ENCODE measurements around the gene ACOX2.

ACOX2 gene

GRCh38 chr3:58536501-58537411, at the start of gene ACOX2:
ACOX2 (minus strand) TSS chr3:58537190; CDS start chr3:58535106, 2,084 bp downstream.
- no peak for DNase-seq

DNA sequence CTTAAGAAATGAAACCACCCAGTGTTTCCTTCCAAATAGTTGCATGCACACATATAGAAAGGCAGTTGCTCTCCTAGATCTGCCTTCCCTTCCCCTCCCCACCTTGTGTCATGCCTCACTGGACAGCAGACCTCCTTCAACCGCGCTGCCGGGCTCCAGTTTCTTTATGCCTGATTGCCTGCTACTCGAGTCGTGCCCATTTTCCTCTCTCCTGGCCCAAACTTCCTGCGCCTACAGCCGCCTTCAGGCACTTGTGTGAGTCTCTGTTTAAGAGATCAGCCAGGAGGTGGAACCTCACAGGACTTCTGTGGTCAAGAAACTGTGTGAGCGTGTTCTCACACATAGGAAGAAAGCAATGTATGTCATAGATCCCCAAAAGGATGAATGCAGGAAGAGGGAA, 49.0 kb upstream of the ACOX2 start:
- DNase-seq, result no peak

DNA sequence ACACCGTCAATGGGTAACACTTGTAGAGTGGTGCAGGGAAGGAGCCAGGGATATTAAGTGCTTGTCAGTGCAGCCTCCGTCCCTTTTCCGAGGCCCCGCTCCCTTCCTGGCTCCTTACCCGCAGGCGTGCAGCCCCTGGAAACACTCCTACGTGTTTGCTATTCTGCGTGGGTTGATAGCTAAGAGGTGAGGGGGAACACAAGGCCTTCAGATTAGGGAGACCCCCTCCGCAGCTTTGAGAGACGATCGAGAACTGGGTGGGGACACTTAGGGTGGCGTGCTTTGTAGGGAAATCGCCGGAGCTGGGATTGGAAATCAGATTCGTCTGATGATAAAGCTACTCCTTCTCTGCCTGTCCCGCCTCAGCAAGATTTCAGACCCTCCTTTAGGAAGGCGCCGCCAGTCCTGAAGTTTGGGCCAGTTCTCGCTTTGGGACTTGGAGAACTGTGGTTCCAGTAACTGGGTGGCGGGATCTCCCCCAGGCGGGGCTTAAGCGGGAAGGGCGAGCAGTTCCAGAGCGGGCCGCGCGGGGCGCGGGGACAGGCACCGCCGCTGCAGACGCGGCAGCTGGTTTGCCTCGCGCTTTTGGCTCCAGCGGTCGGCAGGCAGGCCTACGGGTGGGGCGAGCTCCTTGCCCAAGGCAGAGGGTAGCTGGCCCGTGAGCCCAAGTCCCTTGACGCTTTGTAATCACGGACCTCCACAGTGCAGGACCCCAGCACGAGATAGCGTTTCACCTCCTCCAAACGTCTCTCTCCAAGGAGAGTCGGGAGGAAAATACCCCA, 48.2 kb upstream of the ACOX2 start:
- DNase-seq, result peak; percentile 64

GRCh38 chr3:58584690-58585004, 47.7 kb upstream of the ACOX2 start:
- DNase-seq, result no peak

DNA sequence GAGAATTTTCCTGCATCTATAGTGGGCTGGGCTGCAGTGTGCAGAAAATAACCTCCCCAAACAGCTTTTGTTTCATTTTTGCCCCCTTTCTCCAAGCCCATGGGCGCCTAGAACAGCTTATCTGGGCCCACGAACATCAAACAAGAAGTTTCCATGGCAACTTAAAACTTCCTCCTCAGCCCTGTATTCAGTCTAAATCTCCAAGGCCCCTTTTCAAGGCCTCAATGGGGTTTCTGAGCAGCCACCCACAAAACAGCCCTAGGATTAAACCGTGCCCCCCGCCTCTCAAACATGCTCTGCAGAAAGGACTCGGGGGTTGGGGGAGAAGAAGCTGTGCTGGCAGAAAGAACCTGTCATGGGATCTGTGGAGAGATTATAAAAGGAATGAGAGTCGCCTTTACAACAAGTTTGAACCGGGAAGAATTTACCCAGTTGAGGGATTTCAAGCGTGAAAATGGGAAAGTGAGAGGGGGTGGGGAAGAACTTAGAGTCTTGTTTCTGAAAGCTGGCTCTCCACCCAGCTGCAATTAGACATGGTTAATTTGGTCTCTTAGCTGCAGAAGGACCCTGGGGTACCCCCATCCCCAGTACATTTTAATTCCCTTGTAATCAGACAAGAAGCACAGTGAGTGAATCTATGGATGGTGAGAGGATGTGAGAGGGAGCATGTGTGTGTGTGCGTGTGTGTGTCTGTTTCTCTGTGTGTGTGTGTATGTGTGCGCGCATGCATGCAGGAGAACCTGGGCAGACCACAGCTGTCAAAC, 44.5 kb upstream of the ACOX2 start:
- no peak for DNase-seq

DNA sequence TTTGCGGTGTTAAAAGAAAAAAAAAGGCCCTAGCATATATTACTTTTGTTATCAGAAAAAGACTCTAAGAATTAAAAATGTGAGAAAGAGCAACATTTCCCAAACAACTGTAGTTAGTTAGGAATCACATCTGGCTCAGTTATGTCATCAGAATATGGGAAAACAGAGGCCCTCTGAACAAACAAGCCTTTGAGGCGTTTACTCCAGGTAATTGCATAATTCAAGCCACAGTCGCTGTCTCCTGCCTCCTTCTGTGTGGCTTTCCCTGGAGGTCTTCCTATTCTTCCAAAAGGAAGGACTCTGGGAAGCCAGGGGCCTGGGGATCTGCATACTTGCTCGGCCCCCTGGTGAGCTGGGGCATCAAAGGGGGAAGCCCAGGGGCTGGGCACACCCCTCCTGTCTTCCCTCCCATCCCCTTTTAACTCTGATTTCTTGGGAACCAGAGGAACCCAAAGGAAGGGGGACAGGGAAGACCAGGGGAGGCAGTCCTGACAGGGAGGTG, 43.9 kb upstream of the ACOX2 start:
- DNase-seq, result no peak

DNA sequence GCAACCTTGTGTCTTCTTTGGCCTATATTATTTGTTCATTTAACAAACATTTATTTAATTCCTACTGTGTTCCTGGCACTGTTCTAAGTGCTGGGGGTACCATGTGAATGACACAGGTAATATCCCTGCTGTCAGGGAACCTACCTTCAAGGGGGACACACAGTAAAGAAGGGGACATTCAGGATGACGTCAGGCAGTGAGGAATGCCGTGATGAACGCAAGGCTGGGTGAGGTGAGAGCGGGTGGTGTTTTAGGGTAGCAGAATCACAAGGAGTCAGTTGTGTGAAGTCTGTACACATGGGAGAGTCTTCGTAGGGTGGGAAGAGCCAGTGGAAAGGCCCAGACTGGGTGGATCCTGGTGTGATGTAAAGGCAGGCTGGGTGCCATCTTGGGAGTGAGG, 41.9 kb upstream of the ACOX2 start:
- no peak for DNase-seq

GRCh38 chr3:58577269-58577821, 40.4 kb upstream of the ACOX2 start, which contains the start of gene FAM107A:
FAM107A (minus strand) TSS chr3:58577391; CDS start chr3:58569860, 7,531 bp downstream.
- no peak for DNase-seq

DNA sequence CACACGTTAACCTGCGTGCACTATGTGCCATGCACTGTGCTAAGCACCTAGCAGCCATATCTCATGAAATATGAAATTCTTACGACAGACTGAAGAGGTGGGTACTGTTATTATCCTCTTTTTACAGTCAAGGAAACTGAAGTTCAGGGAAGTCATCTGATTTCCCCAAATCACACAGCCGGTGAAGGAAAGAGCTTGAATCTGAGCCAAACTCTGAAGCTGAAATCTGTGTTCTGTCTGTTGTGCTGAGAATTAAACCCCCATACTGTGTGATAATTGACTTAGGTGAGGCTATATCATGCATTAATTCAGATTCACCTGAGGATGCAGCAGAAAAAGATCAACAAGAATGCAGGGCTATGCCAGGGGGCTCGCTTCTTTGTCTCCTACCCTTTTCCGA, 39.7 kb upstream of the ACOX2 start:
- DNase-seq, result no peak

- no peak for DNase-seq
Observed at GRCh38 chr3:58575971-58576652, 39.1 kb upstream of the ACOX2 start.

DNA sequence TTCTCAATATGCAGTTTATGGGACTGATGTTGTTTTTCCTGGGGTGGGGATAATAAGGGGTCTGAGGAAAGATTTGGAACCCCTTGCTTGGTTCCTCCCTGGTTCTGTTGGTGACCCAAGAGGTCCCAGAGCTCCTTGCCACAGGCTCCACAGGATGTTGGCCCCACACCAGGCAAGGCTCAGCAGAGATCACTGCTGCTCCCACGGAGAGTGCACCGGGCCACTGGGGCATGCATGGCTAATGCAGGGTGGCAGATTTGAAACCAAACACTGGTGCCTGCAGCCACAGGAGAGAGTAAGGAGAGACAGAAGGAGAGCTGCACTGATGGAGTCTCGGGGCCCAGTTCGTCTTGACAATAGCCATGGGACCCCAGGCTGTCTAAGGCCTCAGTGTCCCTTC, 37.7 kb upstream of the ACOX2 start:
- DNase-seq, result no peak

DNA sequence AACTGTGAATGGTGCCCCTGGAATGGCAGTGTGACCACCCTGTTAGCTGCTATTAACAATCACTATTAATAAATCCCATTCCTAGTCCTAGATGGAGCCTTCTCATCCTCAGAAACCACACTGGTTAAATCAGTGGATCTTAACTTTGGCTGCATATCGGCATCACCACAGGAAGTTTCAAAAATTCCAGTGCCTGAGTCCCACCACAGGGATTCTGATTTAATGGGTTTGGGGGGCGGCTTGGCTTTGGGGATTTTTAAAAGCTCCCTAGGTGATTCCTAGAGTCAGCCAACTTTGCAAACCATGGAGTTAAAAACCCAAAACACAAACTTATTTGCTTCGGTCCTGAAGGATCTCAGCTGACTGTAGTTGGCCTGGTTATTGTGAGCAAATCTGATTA, 37.1 kb upstream of the ACOX2 start:
- no peak for DNase-seq

DNA sequence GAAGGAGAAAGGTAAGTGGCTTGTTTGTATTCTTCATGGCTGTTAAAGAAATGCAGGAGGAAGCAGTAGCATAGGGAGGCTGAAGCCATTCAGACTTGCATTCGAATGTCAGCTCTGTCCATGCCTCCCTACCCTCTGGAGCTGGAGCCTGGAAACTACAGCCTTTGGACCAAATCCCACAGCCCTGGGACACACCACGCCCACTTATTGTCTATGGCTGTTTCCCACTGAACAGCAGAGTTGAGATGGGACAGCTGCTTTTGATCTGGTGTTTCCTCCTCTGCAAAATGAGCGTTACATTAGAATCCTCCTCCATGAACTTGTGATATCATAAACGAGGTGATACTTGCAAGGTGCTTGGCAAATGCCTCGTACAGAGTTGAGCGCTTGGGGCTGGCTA, 36.6 kb upstream of the ACOX2 start:
- no peak for DNase-seq

GRCh38 chr3:58572634-58573230, 35.7 kb upstream of the ACOX2 start:
- no peak for DNase-seq

DNA sequence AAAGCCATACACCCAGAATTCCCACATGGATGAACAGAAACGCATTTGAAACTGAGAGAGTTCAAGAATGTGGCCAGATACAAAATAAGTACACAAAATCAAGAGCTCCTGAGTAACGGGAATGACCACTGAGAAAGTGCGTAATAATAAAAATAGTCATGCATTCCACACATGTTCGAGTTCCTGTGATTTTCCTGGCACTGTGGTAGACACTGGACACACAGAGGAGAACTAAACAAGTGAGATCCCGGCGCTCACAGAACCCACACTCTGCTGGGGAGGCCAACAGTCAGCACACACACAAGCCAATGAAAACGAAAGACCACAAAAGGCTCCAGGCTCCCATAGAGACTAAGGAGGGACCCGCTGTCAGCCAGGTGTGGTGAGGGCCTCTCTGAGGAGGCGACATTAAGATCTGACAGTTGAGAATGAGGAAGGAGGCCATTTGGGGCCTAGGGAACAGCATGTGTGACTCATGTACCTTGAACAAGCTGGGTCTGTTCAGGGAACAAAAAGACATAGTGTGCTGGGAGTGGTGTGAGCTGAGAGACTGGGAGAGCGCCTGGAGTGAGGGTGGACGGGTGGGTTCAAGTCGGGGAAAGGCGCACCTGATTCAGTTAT, 35.1 kb upstream of the ACOX2 start:
- no peak for DNase-seq

- DNase-seq, result no peak
Observed at GRCh38 chr3:58570851-58571250, 33.9 kb upstream of the ACOX2 start.

DNA sequence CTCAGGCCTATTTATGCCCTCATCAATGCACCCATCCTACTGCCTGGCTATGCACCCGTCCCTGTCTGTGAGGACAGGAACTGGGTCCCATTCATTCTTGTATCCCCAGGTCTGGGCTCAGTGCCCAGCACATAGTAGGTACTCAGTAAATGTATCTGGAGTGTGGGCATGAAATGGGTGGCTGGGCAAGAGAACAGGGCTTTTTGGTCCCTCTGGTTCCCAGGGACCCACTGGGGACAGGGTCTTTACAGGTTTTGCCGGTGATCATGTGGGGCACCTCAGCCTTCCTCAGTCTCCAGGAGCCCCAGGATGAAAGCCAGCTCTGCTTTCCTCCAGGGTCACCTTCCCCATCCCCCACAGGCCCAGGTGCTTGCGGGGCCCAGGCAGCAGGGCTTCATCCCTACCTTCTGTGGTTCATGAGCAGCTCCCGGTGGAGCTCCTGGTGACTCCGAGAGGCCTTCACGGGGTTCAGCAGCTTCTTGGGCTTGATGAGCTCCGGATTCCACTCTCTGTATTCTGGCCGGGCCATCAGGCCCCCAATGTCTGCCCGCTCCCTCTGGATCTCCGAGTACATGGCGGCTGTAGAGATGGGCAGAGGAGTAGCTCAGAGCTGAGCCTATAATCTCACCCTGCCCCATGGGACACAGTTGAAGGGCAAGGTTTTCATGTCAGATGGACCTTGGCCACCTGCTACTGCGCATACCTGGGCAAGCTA, 32.5 kb upstream of the ACOX2 start:
- no peak for DNase-seq

DNA sequence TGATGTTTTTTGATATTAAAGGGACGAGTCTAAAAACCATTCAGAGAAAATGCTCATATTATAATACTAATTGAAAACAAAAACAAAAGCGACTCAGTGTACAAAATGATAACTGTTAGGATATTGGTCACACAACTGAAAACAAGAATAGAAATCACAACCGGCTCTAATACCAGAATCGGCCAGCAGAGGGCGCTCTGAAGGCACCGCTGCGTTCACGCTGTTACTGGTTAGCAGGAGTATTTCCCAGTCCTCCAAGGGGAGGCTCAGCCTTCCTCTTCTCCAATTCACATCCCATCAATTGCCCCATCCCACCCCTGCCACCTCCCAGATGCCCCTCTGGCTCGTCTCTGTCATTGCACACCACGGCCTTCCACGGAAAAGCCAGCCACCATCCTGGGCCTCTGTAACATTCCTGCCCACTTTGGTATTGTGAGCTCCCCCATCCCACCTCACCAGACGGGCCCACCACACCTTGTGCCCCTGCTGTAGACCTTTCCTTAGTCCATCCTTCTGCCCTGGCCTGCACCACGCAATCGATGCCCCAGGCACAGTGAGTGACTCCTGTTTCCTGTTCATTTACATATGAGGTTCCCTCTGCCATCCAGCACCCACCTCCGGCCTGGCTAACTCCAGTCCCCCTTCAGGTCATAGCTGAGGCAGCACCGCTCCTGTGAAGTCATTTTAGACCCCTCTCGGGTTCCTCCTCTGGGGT, 31.7 kb upstream of the ACOX2 start:
- DNase-seq, result peak; percentile 79

DNA sequence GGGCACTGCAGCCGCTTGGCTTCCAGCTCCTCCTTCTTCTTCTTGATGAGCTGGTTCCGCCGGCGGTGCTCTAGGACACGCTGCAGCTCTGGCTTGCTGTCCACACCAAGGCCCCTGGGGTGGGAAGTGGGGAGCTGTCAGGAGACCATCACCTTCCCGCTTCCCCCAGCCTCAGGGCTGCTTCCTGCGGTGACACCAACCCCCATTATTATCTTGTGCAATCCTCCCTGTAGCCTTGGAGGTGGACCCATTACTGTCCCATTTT, 30.2 kb upstream of the ACOX2 start:
- DNase-seq, result no peak

Measured in activated naive CD4-positive, alpha-beta T cell treated with Interleukin-2 at 50 U/mL for 16 hours (primary cell).